CD1c-positive myeloid dendritic cell (primary cell): Measurements from ENCODE around the gene C3.

ENCODE experiments used
- DNase-seq: peaks from one replicate; pipeline ENCODE4 v3.0.0-alpha.2; 2016; ENCODE audit errors: extremely low spot score

The C3 gene

GRCh38 chr19:6730941-6731670, 10.7 kb upstream of the C3 start:
- no peak for DNase-seq

GRCh38 chr19:6730153-6730804, 9.8 kb upstream of the C3 start:
- DNase-seq, result peak; percentile 19

- DNase-seq, result no peak
These were observed 9.2 kb upstream of the C3 start for GRCh38 chr19:6729573-6730152.

- peak; percentile 75 for DNase-seq
These were observed 7.9 kb upstream of the C3 start for GRCh38 chr19:6728346-6728745.

- DNase-seq, result no peak
These were observed 5.2 kb upstream of the C3 start for GRCh38 chr19:6725513-6726231.

GRCh38 chr19:6724631-6725492, 4.4 kb upstream of the C3 start:
- DNase-seq, result no peak

- DNase-seq, result peak; percentile 44
These were observed 3.3 kb upstream of the C3 start for GRCh38 chr19:6723738-6724137.

- DNase-seq, result no peak
These were observed 2.7 kb upstream of the C3 start for GRCh38 chr19:6723108-6723618.

GRCh38 chr19:6721773-6722172, 1.3 kb upstream of the C3 start:
- no peak for DNase-seq

GRCh38 chr19:6721138-6721474, 656 bp upstream of the C3 start:
- no peak for DNase-seq

GRCh38 chr19:6719992-6720368, 470 bp downstream of the C3 start:
- no peak for DNase-seq

- no peak for DNase-seq
These were observed 949 bp downstream of the C3 start for GRCh38 chr19:6719540-6719861.

GRCh38 chr19:6718741-6719539, 1.5 kb downstream of the C3 start:
- DNase-seq, result peak; percentile 39

- no peak for DNase-seq
These were observed 2.2 kb downstream of the C3 start for GRCh38 chr19:6718111-6718740.

GRCh38 chr19:6717441-6717971, 2.9 kb downstream of the C3 start:
- DNase-seq, result no peak

- no peak for DNase-seq
These were observed 3.4 kb downstream of the C3 start for GRCh38 chr19:6717036-6717435.

GRCh38 chr19:6716610-6716970, 3.9 kb downstream of the C3 start:
- DNase-seq, result no peak

- no peak for DNase-seq
These were observed 5.5 kb downstream of the C3 start for GRCh38 chr19:6714749-6715555.
